A204.1 (cell line): ENCODE measurements around the gene VPS37C.

ENCODE experiments used
- FAIRE-seq: peaks from 2 replicates; lab custom pipeline; 2012; peaks lifted over from hg19 to GRCh38; lab: Jason Lieb, UNC

VPS37C gene

DNA sequence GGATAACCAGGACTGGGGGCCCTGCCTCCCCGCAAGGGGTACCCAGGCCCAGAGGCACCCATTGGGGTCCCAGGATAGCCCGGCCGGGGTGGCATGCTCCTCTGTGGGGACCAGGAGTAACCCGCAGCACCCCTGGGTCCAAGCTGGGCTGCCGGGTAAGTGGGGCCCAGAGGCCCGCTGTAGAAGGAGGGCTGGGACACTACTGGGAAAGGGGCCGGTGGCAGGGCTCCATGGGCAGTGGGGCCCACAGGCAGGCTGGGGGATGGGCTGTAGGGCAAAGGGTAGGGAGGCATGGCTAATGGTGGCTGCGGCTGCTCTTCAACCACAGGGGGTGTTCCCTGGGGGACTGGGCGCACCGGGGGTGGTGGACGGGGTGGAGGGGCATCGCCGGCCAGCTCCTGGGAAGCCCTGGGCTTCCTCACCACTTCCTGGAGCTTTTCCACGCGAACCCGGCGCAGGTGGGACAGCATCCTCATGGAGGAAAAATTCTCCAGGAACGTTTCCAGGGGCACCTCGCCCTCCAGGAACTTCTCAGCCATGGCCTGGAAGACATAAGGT lies 29.1 kb downstream of the VPS37C start:
- FAIRE-seq, result no peak

DNA sequence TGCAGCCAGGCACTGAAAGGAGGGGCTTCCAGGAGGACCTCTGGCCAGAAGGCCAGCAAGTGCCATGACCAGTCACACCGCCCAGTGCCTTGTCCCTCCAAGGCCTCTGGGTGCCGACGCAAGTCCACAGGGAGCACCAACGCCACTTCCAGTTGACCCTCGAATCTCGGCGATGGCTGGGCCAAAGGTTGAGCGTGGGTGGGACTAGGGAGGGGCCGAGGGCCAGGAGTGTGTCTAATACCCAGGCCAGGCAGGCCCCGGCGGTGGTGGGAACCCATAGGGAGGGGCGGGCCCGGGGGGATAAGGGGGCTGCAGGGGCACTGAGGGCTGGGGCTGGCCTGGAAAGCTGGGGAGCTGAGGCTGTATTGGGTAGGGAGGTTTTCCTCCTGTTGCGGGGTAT lies 29.6 kb downstream of the VPS37C start:
- FAIRE-seq, result no peak

DNA sequence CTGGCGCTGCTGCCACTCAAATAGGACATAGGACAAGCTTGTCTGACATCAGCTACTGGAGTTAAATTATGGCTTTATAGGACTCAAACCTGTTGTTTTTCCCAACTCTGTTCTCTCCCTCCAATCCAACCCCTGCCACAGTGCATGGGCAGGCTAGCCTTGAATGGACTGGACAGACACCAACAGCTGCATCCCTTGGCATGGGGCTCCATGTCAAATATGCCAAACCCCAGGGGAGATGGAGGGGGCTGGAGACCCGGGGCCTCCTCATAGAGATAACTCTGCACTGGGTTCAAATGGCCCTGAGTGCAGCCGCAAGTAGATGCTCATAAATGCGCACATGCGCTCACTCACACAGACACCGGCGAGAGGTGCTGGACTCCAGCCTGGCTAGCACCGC lies 30.0 kb downstream of the VPS37C start:
- no peak for FAIRE-seq

DNA sequence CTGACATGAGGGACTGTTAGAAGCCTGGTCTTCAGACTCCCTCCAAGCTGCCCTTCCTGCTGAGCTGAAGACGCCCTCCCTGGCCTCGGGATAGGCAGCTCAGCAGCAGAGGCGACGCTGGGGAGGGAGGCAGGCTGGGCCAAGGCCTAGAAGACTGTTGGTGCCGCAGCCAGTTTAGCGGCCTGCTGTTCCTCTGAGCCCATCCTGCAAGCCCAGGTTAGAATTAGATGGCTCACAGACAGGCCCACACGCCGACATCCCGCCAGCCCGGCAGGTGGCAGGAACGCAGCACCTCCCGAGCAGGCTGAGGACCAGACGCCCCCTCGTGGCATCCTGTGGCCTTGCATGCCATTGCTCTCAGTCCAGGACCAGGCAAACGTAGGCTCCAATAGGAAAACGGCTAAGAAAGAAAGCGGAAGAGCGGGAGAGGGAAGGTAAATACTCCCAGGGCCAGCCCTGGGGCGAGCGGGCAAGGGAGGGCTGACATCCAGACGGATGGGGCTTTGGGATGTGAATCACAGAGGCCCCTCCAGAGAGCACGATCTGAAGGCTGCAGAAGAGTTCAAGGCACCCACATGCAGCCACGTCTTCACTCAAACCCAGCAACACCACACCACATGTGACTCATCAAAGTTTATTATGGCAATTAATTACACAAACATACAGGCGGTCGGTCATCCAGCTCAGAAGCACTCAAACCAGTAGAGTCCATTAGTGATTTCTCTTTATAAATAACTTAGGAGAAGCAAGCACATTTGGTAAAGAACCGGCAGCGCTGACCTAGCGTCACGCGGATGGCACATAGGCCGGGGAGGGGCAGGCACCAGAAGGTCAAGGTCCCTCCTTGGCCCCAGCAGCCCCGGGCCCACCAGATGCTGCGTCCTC lies 31.3 kb downstream of the VPS37C start:
- FAIRE-seq, result no peak

DNA sequence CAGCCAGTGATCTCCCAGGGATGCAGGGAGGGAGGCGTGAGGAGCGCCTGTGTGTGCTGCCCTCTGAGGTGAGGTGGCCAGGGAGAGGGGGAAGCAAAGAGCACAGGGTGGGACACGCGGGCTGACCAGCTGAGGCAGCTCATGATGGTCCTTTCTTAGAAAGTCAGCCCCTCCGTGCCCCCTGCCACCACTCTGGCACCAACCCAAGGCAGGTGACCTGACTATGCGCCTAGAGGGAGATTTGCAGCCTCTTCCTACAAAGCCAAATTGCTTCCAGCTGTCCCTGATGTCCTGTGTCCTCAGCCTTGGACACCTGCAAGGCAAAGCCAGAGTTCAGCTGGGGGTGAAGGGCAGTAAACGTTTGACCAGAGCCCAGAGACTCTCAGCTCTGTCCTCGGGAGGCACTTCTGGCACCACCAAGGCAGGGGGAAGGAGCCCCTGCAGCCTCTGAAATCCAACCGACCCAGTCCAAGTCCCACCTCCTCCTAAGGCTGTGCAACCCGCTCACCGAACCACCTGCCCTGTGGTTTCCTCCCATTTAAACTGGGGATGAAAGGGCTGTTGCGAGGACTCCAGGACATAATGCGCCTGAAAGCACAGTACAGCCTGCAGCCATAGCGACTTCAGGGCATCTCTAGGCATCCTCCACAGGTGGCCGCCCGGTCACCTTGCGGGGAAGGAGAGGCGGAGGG lies 32.1 kb downstream of the VPS37C start:
- FAIRE-seq, result no peak

DNA sequence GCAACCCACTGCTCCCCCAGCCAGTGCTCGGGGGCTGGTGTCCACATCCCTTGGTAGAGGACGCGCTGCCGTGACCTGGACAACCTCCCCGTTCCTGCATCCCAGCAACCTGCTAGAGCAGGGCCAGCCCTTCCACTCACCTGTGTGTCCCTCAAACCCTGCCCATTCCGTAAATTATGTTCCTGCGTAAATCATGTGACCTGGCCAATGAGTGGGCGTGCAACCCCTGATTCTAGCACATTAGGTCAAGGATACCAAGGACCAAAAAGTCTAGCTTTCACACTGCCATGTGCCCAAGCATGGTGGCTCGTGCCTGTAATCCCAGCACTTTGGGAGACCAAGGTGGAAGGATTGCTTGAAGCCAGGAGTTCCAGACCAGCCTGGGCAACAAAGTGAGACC lies 33.2 kb downstream of the VPS37C start:
- FAIRE-seq, result no peak

DNA sequence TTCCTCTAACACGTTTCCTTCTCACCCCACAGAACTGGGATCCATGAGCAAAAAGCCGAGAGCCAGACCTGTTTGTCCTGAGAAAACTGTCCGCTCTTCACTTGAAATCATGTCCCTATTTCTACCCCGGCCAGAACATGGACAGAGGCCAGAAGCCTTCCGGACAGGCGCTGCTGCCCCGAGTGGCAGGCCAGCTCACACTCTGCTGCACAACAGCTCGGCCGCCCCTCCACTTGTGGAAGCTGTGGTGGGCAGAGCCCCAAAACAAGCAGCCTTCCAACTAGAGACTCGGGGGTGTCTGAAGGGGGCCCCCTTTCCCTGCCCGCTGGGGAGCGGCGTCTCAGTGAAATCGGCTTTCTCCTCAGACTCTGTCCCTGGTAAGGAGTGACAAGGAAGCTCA lies 35.0 kb downstream of the VPS37C start:
- FAIRE-seq, result no peak

DNA sequence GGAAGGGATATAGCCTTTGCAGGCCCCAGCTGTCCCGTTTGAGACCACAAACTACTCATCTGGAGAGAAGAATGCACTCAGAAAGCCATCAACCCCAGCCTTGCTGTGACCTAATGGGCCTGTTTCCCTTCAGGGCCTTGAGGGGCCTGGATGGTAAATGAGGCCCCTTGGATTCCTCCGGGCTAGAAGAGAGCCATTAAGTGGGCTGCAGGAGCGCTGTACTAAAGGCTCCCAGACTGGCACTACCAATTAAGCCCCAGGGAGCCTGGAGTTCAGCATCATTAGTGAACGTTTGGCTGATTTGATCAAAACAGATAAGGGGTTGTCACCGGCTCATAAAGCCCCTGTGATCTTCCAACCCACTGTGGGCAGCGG lies 35.9 kb downstream of the VPS37C start:
- no peak for FAIRE-seq

DNA sequence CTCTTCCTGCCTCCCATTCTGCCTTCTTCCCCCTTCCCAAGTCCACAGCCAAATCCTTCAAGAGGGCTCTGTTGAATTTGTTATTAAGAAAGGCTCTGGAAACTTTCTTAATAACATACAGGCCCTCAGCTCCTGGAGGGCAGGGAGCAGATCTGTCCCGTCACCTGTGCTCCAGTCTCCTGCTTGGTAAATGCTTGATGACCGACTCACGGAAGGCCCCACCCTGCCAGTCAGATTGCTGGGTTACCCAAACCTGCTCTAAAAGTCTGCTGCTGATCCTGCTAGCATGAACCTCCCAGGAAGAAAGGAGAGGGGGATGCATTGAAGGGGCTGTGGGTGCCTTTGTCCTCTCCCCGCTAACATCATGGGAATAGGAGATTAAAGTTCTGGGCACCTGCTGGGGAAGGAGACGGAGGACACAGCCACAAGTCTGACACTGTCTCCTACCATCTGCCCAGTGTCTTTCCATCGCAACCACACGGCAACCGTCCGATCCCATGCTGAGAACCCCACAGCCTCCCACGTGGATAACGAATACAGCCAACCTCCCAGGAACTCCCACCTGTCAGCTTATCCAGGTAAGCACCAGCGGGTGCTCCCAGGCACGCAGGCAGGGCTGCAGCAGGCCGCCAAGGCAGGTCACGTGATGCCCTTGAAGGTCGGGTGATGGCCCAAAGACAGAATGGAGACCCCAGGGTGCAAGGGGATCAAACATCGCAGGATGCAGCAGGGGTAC lies 36.5 kb downstream of the VPS37C start:
- no peak for FAIRE-seq

DNA sequence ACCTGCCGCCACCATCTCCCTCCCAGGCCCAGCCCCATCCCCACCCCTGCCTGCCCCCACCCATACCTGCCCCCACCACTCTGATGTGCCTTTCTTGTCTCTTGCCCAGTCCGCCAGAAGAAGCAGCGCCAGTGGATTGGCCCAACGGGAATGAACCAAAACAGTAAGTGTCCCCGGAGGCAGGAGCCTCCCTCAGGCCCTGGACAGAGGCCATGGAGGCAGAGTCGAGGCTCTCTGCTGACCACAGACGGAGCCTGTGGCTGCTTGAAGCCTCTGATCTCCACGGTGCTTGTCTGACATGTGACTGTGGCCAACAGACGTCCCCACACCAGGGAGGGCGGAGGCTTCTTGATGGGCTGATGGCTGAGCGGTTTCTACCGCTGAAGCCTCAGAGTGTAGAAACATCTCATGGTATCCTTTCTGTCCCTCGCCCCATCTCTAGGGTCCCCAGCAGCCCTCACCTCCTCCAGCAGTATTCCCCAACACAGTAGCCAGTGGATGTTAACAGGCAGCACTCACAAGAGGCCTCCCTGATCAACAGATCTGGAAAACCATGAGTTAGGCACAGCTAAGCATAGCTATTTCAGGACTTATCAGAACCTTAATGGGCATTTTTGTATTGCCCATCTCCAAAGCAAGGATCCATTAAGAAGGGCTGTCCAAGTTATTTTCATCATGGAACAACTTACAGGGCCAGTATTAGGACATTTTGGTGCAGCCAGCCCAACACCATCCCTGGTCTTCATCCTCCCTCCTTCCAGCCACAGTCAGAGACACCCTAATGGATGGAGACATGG lies 37.3 kb downstream of the VPS37C start:
- FAIRE-seq, result no peak

DNA sequence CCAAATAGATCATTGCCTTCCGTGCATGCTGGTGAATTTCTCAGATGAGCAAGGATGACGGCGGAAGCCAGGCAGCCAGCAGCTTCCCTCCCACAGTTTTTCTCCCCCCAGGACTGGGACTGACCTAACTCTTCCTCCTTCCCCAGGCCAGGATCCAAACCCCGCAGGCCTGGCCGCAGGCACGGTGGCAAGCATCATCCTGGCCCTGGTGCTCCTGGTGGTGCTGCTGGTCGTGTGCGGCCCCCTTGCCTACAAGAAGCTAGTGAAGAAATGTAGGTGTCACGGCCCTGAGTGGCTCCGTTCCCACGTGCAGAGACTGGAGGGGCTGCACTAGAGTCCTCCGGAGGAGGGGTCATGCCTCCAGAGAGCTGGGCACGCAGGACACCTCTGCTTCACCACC lies 38.5 kb downstream of the VPS37C start:
- no peak for FAIRE-seq

DNA sequence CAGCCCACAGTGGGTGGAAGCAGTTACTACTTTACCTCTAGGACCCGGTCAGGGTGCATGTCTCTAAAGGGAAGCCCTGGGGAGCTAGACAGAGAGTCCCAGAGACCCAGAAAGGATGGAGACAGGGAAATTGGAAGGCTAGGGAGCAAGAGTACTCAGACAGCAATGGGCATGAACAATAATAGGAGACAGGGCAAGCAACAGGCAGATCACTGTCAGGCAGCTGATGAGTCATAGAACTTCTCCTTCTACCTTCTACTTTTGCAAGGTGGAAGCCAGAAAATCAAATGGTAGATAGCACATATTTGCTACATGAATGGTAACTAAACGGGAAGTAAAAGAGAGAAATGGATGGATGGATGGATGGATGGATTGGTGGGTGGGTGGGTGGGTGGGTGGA lies 39.3 kb downstream of the VPS37C start:
- no peak for FAIRE-seq

DNA sequence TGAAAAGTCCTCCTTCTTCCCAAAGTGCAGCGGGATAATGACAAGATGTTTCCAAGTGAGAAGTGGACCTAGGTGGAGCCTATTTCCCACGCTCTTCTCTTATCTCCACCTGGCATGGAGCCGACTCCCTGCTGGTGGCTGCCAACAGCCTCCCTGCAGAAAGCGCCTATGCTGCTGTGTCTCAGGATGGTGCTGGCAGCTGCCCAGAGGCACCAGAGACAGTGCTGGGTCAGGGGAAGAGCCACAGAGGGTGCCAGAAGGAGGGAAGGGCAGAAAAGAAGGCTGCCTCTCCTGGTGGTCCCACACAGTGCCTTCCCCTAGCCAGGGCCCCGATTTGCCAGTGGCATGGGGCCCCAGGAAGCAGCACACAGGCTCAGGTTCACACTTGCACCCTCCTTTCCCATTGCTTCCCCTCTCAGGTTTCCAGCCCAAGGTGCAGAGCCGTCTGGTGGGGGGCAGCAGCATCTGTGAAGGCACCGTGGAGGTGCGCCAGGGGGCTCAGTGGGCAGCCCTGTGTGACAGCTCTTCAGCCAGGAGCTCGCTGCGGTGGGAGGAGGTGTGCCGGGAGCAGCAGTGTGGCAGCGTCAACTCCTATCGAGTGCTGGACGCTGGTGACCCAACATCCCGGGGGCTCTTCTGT lies 39.9 kb downstream of the VPS37C start:
- FAIRE-seq, result no peak

DNA sequence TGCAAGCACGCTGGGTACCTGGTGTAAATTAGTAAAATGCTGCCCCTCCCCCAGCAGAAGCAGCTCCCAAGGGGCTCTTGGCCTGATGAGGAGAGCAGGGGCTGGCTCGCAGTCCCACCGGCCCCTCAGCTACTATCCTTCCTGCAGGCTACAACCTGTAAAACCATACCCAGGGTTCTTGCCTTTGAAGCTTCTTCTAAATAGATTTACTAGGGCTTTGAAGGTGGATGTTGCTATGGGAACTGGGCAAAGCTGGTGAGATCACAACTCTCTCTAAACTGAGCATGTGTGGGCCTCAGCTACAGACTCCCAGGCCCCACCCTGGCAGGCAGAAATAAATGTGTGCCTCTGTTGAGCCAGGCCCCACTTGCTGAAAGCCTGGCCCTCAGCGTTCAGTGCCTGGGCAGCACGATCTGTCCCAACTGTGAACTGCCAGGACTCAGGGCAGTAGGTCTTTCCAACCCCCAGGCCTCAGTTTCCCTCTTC lies 40.5 kb downstream of the VPS37C start:
- no peak for FAIRE-seq

DNA sequence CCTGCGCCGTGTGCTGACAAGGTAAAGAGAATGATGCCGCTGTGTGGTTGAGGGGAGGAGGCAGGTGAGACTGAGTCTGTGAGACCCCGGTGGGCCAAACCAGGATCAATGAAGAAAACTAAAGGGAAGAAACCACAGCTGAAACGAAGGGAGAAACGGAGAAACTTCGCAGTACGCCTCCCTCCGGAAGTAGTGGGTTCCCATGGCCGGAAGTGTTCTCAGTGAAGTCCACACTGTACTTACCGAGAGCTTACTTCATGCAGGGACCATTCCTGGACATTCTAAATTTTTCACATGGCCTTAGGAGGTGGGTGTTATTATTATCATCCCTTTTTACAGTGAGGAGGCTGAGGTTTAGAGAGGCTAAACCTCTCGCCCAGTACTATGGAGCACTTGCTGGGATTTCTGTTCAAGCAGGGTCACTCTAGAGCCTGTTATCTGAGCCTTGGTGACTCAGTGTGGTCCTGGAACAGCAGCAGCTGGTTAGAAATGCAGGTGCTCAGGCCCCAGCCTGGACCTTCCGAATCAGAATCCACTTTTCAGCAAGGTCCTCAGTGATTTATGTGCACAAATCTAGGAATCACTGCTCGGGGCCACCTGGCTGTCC lies 41.0 kb downstream of the VPS37C start:
- FAIRE-seq, result no peak

DNA sequence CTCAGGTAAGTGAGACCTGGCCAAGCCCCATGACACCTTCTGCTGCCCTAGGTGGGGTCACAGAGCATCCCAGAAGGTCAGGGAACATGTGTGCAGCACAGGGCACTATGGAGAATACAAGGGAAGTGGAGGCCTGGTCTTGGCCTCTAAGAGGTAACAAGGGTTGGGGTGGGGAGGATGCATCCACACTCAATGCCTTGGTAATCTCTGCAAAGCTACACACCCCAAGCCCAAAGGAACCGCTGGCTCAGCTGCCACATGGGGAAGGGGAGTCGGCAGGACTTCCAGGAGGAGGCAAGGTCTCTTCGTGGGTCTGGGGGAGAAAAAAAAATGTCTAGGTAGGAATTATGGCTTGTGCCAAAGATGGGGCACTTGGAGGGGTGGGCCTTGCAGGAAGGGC lies 41.7 kb downstream of the VPS37C start:
- FAIRE-seq, result no peak

DNA sequence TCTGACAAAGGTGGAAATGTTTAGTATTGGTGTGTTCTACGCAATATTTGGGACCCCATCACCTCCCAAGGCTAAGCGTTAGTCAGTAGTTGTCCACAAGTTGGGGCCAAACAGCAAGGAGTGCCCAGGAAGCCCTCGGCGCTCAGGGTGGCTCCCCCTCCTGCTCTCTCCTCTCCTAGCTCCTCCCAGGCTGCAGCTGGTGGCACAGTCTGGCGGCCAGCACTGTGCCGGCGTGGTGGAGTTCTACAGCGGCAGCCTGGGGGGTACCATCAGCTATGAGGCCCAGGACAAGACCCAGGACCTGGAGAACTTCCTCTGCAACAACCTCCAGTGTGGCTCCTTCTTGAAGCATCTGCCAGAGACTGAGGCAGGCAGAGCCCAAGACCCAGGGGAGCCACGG lies 42.2 kb downstream of the VPS37C start:
- FAIRE-seq, result no peak

DNA sequence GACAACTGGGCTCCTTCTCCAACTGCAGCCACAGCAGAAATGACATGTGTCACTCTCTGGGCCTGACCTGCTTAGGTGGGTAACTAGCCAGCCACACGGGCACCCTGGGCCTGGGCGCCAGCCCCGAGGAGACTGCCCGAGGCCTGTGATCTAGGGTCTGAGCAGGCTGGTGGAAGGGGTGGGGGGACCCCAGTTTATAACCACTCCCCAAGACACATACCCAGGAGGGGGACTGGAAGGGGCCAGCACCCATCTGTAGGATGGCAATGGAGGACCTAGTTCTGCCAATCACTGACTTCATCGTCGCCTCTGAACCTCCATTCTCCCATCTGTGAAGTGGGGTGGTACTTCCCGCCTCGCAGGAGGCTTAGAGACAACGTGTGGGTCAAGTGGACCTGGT lies 42.8 kb downstream of the VPS37C start:
- no peak for FAIRE-seq

DNA sequence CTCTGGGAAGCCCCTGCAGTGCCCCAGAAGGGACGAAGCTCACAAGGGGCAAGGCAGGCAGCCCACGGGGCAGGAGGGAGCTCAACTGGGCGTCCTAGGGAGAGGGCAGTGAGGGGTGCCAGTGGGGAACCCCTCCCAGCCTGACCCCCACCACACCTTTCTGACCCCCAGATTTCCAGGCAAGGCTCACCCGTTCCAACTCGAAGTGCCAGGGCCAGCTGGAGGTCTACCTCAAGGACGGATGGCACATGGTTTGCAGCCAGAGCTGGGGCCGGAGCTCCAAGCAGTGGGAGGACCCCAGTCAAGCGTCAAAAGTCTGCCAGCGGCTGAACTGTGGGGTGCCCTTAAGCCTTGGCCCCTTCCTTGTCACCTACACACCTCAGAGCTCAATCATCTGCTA lies 43.2 kb downstream of the VPS37C start:
- FAIRE-seq, result no peak

DNA sequence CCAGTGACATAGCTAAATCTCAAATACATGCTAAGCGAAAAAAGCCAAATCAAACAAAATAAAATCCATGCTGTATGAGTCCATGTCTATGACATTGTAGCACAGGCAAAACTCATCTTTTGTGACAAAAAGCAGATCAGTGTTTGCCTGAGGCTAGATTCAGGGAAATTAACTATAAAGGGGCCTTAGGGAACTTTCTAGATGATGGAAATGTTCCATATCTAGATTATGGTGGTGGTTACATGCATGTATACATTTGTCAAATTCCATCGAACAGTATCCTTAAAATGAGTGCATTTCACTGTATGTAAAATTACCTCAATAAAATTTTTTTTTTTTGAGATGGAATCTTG lies 44.1 kb downstream of the VPS37C start:
- no peak for FAIRE-seq
